IPS DF 19.7 (cell line): Measurements from ENCODE around the gene ETS1.

Experiments
- DNase-seq: peaks from one replicate; pipeline ENCODE4 v3.0.0-alpha.2; 2013; ENCODE audit warnings: low read depth, low spot score

Gene ETS1

DNA sequence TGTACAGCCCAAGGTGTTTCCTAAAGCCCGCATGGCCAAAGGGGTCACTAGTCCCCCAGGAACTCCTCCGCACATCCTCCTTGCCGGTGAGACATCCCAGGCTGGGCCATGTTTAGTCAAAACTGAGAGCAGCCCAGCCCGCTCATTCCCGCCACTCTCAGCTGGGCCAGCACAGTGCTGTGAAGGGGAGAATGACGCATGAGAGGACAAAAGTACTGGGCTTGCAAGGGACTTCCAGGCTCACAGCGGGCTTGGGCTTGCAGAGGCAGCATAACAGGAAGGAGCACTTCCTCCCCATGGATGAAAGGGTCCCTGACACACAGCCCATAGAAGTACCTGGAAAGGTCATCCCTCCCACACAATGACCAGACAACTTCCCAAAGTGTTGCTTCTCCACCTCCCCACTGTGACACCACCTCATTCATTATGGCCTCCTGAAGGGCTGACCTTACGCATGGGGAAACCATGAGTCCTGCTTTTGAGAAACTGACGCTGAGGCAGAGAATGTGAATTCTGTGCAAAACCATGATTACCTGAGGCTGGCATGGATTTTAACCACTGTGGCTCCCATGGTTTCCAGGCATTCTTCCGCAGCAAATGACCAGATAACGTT is 19.1 kb downstream of the ETS1 start:
- DNase-seq: no peak

DNA sequence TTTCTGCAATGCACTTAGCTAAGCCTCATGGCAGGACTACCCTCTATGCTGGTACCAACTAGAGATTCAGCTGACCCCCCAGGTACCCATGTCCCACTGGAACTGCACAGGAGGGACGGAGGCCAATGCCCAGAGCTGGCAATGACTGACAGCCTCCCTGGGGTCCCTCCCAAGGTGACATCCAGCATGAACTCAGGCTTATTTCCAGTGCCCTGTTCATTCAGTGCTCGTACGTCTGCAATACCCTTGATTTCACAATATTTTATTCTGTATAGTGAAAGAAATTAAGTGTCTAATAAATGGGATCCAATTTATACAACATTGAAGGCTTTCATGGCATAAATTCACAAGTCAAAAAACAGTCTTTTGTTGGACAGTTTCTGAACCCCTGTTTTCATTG is 20.2 kb downstream of the ETS1 start:
- DNase-seq: no peak

DNA sequence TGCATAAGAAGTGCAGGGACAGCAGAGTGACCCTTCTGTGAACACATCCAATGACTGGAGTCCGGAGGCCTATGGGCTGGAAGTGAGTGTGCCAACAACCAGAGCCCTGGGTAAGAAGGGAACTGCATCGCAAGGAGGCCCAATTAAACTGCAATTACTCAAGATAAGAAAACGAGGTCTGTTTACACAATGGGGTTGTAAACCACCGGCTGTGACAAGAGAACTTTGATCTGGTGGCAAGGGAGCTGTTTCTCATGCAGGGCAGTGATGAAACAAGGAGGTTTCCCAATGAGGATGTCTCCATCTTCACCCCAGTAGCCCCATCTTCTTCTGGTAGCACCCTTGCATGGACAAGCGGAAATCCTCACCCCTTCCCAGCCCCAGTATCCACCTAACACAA is 21.5 kb downstream of the ETS1 start:
- no peak for DNase-seq

DNA sequence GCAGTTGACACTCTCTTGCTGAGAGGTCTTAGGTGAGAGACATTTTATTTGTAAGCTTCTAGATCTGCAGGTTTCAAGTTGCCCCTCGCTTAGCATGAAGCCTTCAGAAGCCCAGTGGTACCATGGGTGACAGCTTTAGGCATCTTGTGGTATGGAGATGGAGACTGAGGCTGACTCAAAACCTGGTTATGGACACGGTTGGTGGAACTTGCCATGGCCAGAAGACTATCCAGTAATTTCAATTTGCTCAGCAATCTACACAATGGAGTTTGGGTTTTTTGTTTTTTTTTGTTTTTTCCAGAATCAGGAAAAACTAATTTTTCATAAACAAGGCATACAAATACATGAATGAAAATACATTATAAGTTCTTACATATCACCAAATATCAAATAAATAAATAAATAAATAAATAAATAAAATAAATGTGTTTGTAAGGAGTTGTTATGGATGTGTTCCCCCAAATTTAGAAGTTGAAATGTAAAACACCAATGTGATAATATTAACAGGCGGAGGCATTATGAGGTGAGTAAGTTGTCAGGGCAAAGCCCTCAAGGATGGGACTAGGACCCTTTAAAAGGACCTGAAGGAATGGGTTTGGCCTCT is 22.6 kb downstream of the ETS1 start:
- DNase-seq: no peak

DNA sequence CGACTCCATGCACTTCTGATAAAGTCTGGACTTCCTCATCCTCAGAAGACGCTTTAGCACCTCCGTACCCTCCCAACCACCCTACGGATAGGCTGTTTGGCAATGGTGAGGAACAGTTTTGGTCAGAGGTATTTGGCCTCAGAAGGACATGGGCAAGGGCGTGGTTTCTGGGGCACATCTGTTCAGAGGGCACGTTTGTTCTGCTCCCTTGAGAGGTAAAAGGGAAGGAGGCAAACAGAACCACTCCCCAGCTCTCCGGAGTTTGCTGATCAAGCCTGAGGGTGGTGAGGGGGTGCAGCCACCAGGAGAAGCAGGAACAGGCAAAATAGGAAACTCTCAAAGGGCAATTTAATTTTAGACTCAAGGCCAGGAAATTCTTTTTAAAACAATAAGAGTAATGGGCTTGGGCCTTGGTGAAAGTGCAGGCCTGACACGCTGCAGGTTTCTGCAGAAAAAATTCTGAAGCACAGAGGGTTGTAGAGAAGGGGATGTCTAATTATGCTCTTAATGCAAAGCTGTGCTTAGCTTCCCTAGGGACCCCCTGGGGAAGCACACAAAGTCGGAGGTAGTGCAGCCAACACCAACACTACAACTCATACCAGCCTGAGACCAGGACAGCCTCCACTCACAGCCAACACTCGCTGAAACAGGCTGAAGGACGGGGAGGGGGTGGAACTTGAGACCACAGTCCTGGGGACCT is 23.3 kb downstream of the ETS1 start:
- no peak for DNase-seq

DNA sequence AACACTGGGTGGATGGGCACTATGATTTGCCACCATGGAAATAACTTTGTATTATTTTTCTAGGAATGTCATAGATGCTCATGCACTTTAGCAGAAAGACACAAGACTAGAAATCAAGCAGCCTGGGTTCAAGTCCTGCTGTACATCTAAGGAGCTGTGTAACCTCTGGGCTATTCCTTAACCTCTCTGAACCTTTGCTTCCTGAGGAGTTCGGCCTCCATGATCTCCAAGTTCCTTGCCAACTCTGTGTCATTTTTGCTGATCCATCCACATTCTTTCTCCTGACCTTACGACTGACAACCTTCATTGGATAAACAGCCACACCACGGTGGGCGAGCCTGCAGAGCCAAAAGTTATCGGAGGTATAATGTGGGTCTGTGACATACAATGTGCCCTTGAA is 24.1 kb downstream of the ETS1 start:
- DNase-seq: no peak

DNA sequence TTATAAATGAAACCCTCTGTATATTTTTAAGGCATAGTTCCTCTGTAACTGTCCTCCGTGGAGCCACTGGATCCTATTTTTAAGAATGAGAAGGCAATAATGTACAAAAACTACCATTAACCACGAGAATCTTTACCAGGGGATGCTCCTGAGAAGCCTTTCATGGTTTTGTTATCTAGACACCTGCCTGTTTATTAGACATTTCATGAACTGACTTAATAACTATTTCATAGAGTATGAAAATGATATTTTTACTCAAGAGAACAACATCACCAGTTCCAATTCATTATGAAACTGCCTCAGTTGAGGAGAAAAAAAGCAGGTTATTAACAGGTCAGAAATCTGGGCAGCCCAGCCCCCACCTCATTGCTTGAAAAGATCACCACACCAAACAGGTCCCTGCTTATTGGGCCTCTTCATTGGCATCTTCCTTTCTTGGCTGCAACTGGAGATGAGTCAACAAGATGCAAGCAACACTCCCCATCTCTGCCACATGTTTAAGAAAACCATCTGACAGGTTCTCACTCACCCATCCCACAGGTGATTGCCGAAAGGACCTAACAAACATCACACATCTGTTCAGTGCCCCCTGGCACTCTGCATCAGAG is 27.8 kb downstream of the ETS1 start:
- no peak for DNase-seq

DNA sequence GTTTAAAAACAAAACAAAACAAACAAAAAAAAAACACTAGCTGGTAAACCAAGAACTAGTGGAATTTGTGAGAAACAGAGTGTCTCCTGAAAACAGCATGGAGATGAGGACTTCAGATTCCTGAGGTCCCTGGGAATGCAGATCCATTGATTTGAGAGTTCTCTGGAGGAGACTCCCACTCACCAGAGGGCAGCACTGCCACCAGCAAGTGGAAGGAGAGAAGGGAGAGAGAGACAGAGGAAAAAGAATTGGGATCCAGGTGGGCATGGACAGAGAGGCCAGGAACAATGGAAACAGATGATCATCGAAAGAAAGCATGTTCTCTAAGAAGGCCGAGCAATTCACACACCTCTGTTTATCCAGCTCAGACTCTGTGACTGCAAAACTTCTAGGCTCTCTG is 31.8 kb downstream of the ETS1 start:
- no peak for DNase-seq

DNA sequence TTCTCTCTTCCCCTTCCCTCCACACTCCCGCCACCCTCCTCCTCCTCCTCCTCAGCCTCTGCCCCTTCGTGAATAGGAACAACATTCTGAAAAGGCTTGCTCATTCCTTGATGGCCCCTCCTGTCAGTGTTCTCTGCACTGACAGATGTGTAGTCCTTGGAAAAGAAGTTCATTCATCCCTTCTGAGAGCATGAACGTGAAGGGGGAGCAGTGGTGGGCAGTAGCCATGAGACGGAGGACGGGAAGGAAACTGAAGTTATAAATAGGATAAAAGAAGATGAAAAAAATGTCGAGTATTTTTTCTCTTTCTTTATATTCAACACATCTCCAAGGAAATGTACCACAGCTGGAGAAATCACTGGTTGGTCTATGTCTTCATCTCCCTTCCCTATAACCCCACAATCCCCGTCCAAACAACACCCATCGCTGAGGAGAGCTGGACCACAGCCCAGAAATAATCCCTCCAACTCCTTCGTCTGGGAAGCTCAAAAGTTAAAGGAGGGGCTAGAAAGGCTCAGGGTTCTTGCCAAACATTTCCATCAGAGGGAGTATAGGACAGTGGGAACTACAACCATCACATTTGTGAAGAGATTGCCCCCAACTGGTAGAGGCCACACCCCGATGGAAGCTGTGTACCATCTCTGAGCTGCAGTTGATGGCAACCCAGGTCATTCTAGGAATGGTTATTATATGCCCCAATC is 33.5 kb downstream of the ETS1 start:
- no peak for DNase-seq

DNA sequence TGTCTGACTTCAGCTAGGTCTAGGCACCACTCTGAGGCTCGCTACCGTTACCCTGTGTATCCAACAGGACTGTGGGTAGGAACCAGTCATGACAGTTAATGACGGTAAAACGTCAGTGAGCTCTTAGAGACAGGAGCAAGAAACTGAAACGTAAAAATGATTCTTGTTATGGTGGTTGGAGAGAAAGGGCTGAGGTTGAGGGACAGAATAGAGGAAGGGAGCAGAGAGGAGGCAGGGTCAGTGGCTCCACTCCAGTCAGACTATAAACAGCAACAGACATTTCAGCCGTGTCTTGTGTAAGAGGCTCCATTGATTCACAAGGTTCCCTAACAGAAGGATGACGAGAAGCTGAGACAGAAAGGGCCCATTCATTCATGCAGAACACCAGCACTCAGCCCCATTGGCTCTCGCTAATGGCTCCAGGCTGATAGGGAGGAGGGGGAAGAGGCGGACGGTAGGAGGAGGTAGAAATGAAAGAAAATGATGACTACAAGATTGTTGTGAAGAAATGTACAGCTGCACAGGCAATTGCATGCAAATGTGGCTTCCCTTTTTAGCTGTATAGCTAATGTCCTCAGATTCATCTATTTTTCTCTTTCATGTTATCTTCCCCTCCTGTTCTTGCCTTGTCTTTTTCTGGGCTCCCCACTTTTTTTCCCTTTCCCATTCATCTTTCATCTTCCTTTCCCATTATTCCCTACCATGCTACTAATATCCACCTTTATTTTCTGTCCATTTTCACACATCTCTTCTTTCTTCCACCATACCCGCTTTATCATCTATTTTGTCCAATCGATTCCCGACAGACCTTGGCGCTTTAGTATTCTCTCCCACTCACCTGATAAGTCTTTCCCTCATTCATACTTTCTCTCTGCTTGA is 34.3 kb downstream of the ETS1 start:
- DNase-seq: no peak

DNA sequence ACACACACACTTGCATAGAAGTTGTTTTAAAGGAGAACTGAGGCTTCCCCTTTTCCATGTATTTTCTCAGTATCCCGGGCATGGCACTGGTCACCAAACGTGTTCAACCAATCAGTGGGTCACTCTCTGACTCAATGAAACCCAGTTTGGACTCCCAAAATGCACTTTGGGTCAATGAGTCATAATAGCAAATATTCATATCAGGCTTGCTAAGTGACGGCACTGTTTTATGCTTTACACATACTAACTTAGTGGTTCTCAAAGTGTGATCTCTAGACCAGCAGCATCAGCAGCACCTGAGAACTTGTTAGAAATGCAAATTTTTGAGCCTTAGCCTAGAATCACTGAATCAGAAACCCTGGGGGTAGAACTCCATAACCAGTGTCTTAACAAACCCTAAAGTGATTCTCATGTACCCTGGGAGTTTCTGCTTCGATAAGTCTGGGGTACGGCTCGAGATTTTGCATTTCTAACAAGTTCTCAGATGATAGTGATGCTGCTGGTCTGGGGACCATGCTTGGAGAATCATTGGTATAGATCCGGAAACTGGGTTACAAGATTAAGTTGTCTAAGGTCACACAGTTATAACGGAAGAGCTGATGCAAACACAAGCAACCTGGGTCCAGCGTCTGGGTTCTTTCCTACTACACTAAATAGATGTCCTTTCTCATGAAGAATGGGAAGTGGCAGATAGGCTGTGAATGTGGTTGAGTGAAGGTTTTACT is 35.6 kb downstream of the ETS1 start:
- DNase-seq: no peak

DNA sequence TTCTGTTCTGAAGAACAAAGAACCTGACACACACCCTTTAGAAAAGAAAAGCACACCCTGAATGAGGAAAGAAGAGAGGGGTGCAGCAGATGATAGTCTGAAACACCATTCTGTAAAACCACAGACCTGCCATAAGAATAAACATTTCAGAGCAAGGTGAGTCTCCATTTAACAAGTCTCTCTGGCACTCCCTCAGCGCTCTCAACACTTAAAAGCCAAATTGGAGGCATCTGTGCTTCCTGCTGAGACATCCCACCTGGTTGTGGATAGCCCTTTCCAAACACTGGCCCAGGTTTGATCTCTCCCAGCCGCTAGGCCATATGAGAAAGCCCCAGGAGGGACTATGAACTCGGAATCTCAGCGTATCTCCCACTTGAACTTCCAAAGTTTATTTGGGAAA is 36.3 kb downstream of the ETS1 start:
- no peak for DNase-seq

DNA sequence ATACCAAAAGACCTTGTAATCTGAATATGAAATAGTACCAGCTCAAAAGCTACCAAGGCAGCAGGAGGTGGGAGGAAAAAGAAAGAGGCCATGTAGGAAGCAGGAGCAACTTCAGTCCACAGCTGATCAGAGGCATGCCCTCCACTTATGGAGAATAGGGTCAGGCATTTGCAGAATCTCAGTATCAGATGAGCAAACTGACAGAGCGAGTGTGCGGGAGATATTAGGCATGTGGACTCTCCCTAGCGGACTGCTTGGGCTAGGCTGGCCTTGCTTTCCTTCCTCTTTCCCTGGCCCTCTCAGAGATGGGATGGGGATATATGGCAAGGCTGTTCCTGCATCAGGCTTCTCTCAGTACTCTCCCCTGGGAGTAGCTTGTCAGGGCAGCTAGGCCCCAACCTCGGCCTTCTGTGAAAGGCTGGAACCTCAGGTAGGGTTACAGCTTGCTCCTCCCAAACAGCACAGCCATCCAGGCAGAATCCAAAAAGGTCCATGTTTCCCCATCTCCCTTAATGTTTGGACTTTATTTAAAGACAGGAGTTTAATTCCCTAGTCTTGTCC is 37.0 kb downstream of the ETS1 start:
- no peak for DNase-seq

DNA sequence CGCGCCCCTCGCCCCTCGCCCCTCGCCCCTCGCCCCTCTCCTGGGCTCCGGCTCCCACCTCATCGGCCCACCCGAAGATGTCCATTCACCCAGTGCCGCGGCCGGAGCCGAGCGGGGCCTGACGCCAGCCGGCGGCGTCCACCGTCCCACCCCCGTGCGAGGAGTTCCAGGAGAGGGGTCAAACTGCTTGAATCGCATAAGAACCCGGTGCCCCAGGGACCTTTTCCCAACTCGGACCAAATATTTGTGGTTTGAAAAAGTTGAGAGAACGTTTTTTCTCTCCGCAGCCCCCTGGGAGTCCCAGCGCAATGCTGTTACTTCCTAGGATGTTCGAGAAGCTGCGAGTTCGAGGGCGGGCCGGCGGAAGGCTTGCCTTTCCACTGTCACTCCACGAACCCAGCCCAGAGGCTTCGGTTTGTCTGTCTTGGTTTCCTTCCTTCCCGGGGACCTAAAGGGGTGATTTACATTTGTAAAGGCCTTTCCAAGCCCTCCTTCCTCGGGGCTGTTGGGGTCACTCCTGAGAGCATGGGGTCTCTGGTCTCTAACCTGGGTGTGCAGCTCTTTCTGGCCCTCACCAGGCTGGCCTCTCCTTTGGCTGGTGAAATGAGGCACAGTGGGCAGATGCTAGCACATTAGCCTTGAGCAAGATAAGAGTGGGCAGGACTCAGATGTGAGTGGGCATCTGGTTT is 38.0 kb downstream of the ETS1 start:
- DNase-seq: no peak

DNA sequence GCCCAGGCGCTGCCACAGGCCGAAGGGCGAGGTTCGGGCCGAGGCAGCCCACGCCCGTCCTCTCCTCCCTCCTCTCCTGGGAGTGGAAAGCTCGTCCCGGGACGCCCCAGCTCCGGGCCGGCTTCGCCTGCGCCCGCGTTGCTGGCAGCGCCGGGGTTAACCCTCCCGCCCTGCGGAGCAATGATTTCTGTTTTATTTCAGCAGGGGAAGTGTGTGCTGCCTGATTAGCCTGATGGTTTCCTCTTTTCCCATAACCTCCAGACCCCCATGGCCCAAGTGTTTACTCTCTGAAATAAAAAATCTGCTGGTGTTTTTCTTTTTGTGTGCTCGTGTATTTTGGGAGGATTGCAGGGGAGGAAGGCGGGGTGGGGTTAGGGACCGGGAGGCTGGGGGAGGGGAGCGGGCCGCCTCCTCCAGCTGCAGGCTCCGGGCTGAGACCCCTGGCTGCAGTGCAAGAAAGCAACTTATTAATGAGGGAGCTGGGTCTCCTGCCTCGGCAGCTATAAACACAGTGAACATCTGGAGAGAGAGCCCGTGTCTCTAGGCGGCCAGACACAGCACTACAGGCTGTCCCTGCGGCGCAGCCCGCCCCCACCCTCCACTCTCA is 38.6 kb downstream of the ETS1 start:
- no peak for DNase-seq

DNA sequence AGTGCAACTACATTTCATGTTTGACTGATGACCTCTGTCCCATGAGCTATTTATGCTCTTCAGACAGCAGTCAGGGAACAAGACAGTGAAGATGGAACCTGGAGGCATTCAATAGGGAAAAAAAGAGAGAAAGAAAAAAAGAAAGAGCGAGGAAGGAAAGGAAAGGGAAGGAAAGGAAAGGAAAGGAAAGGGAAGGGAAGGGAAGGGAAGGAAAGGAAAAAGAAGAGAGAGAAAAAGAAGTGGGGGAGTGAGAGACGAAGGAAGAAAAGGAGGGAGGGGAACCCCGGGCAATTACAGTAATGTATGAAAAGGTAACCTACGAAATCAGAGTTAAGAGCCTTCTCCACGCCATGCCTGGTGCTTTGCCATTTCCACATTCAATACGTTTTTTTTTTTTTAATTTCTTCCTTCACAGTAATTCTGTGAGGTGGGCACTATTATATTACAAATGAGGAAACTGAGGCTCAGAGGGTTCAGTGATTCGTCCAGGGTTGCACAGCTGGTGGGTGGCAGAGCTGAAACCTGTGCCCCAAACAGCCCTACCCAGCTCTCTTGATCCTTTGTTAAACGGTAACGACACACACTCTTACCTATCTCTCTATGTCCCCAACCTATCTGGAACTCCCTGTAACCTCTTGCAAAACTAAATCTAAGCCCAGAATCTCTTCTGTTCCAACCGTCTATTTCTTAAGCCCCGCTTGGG is 39.3 kb downstream of the ETS1 start:
- DNase-seq: no peak

DNA sequence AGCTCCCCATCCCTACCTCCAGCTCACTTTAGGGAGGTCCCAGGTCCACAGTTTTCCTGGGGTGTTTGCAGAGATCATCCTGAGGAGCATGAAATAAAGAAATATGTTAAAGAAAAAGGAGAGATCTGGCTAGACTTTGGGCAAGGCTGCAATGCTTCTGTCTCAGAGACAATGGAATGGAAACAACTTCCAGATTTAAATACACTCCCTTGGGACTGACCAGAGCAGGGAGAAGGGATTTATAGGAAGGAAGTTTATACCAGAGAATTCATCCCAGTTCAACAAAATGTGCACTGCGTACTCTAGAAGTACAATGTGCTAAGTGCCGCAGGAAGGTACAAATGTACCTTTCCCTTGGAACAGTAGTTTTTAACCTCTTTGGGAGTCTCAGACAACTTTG is 40.4 kb downstream of the ETS1 start:
- no peak for DNase-seq

DNA sequence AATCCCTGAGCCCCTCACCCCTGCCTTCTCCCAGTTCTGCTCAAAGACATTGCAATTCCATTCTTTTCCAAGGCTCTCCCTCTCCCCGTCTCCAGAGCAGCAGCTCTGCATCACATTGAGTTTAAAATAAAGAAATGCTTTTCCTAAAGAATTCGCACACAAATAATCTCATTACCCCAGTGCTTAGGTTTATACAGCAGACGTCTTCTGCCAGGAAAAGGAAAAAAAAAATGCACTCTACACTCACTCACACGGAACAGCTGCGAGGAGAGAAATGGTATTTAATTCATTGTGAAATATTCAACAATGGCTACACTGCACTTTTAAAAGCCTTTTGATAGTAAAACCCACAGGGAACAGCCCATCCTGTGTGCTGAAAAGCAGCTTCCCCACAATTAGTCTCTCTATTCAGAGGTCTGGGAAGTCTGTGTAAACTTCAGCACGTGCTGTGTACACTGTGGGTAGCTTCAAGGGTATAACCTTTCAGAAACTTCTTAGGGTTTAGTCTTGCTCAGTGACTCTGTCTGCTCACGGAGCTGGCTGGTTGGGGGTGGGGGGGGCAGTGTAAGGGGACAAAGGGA is 42.8 kb downstream of the ETS1 start:
- DNase-seq: no peak
